K562 (cell line): ENCODE results near the gene TTC39A.

Experiments
- BCL6 ChIP-seq: fragments of 250-450 bp; sonication (Bioruptor Pico); IDR thresholded peaks from 2 replicates; pipeline ENCODE4 v1.4.0; 2020
- CBFB ChIP-seq: sonication (generic); formaldehyde crosslinking; IDR thresholded peaks from 2 replicates; pipeline ENCODE4 v1.4.0; 2020; ENCODE audit warnings: mild to moderate bottlenecking, missing genetic modification reagents
- CEBPB ChIP-seq: fragments of 450-650 bp; IDR thresholded peaks from 2 replicates; pipeline ENCODE4 v1.6.1; 2016; ENCODE audit warnings: missing genetic modification characterization, missing compliant biosample characterization
- CHD2 ChIP-seq: IDR thresholded peaks from 2 replicates; pipeline ENCODE4 v1.6.1; 2011; ENCODE audit warnings: low read depth, low read length
- CTCF ChIP-seq, 3 experiments: IDR thresholded peaks in 2 of 3; conservative IDR thresholded peaks in 1 of 3; 2 replicates each; pipeline ENCODE4 v1.5.1; 2011 to 2012; ENCODE audit warnings: low read length in 3 of 3, mild to moderate bottlenecking in 3 of 3, control low read depth in 2 of 3, improper control_type of control experiment in 1 of 3, inconsistent platforms in 1 of 3, low read depth in 1 of 3, mixed read lengths in 1 of 3, moderate library complexity in 1 of 3; ENCODE audit not compliant: insufficient read depth in 2 of 3
- FOXJ2 ChIP-seq: fragments of 200-800 bp; sonication (Bioruptor generic); IDR thresholded peaks from 2 replicates; pipeline ENCODE4 v1.6.1; 2016; ENCODE audit warnings: missing genetic modification characterization, missing compliant biosample characterization
- GABPA ChIP-seq: fragments of 200-800 bp; sonication (Bioruptor generic); conservative IDR thresholded peaks from 2 replicates; pipeline ENCODE4 v1.6.1; 2016; ENCODE audit warnings: low read depth, missing genetic modification characterization, missing compliant biosample characterization
- NCOA2 ChIP-seq, 2 experiments: fragments of 450-650 bp; IDR thresholded peaks; 2 replicates each; pipeline ENCODE4 v1.6.1; 2018; ENCODE audit warnings: mild to moderate bottlenecking in 2 of 2, moderate library complexity in 1 of 2; ENCODE audit not compliant: partially characterized antibody in 2 of 2
- PHB2 ChIP-seq: fragments of 450-650 bp; IDR thresholded peaks from 2 replicates; pipeline ENCODE4 v1.6.1; 2017; ENCODE audit warnings: low read depth
- POLR2A ChIP-seq: fragments of 450-650 bp; conservative IDR thresholded peaks from 2 replicates; pipeline ENCODE4 v1.6.1; 2016
- RUNX1 ChIP-seq: sonication (generic); IDR thresholded peaks from 2 replicates; pipeline ENCODE4 v1.6.1; 2016; ENCODE audit warnings: antibody characterized with exemption, low read depth
- ZNF263 ChIP-seq: sonication (generic); formaldehyde crosslinking; IDR thresholded peaks from 2 replicates; pipeline ENCODE4 v1.8.0; 2022; ENCODE audit warnings: mild to moderate bottlenecking, missing genetic modification reagents, borderline replicate concordance

DNA sequence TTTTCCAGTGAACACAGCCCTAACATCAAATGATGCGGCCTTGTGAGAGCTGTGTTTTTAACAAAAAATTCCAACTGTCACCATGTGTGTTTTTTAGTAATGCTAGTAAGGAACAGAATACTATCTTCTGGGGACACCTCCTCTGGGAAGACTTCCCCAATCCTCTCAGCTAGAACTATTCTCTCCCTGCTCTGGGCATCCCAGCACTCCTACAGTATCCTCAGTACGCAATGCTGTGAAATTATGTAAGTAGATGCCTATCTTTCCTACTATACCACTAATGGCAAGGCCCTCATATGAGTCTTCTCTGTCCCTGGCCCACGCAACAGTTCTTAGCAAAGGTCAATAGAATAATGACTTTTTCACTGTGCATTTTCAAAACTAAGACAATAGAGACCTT is 19.5 kb upstream of the TTC39A start:
- TF ChIP-seq BCL6 (CRISPR knock-in tag) (no peak), POLR2A (0 out of 2 replicates have a peak, but pooled peaks have one; percentile 20), CTCF (IDR thresholded peaks at IDR 0.05 in 2 of 3, conservative IDR thresholded peaks at IDR 0.05 in 1 of 3; ENCODE audit: insufficient read depth in 2 of 3, low read depth in 1 of 3, low read length in 3 of 3) (no peak), NCOA2 (IDR thresholded peaks at IDR 0.05; ENCODE audit: partially characterized antibody in 2 of 2) (no peak), GABPA (tag) (no peak), ZNF263 (no peak), CBFB (CRISPR knock-in tag) (no peak), CEBPB (tag) (no peak), RUNX1 (no peak), CHD2 (no peak), FOXJ2 (tag) (no peak), PHB2 (no peak)
